Umbilical cord (tissue), 2 donors: ENCODE data around the gene FMOD. TPM values are rescaled to one million over a fixed set of nuclear protein-coding genes. Genes with fewer than 3 reads are reported as not detected.
A peak's percentile ranks its signal among the peaks of the same experiment; 100 is the strongest.
"Not testable (repeated sequence)": the region's sequence is repeated elsewhere in the genome, so short reads cannot be mapped to it uniquely, and the experiment has no call there.

Experiments used
- DNase-seq: peaks from one replicate; pipeline ENCODE4 v3.0.0-alpha.2; 2015; ENCODE audit warnings: low spot score
- total RNA-seq: library from RNA; depleted of rRNA; stranded (reverse); fragments of >200 nt; gene quantifications from one replicate; pipeline ENCODE4 v1.2.3, GENCODE V29; 2014; ENCODE audit warnings: low replicate concordance; ENCODE audit not compliant: insufficient read depth

Gene FMOD
- total RNA-seq, 1 donor from 2014 or later = 227 TPM

DNA sequence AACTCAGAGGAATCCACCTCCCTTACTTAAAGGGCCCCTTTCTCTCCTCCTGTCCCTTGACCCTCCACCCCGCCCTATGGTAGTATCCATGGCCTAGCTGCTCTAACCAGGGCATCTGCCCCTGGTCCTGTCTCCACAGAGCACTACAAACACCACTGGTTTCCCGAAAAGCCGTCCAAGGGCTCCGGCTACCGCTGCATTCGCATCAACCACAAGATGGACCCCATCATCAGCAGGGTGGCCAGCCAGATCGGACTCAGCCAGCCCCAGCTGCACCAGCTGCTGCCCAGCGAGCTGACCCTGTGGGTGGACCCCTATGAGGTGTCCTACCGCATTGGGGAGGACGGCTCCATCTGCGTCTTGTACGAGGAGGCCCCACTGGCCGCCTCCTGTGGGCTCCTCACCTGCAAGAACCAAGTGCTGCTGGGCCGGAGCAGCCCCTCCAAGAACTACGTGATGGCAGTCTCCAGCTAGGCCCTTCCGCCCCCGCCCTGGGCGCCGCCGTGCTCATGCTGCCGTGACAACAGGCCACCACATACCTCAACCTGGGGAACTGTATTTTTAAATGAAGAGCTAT is 43.9 kb downstream of the FMOD start:
- no peak for DNase-seq

DNA sequence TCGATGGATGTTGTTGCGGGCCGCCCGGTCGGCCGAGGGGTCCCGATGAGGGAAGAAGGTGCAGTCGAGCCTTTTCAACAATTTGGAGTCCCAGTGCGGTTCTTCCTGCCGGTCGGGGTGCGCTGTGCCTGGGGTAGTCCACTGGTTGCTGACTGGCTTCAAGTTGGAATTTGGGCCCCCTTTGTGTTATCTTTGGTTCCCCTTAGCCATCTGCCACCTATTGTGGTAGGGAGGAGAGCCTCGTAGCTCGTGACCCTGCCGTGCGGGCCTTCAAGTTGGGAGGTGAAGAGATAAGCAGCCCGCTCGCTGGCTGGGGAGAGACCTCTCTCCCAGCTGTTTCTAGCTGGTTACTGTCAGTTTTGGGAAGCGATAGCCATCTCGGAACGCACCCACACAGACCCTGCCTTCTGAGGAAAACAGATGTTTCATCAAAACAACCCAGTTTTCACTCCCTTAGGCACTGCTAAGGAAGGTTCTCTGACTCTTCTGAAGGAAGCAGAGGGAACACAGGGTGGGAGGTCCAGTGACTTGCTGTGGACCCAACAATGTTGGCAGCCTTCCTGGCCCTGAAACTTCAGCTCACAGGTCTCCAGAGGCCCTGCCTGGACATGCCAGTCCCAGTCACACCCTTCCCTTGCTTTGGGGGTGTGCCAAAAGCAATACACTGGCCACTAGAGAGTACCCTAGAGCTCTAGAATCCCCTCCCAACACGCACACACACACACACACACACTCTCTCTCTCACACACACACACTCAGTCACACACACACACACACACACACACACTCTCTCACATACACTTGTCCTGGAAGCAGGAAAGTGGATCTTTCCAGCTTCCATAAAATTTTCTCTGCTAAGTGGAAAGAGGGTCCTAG is 44.6 kb downstream of the FMOD start:
- DNase-seq = peak; percentile 91

DNA sequence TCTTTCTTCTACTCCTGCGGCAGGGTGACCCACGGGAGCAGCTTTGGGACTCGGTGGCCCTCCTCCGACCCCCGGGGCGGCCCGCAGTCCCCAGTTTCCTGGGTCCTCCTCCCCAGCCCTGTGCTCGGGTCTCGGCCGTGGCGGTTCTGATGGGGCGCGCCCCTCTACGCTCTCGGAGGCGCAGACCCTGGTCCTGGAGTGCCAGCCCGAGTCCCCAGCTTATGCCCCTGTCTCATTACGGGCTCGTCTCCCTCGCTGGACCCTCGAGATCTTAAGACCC is 45.2 kb downstream of the FMOD start:
- no peak for DNase-seq

DNA sequence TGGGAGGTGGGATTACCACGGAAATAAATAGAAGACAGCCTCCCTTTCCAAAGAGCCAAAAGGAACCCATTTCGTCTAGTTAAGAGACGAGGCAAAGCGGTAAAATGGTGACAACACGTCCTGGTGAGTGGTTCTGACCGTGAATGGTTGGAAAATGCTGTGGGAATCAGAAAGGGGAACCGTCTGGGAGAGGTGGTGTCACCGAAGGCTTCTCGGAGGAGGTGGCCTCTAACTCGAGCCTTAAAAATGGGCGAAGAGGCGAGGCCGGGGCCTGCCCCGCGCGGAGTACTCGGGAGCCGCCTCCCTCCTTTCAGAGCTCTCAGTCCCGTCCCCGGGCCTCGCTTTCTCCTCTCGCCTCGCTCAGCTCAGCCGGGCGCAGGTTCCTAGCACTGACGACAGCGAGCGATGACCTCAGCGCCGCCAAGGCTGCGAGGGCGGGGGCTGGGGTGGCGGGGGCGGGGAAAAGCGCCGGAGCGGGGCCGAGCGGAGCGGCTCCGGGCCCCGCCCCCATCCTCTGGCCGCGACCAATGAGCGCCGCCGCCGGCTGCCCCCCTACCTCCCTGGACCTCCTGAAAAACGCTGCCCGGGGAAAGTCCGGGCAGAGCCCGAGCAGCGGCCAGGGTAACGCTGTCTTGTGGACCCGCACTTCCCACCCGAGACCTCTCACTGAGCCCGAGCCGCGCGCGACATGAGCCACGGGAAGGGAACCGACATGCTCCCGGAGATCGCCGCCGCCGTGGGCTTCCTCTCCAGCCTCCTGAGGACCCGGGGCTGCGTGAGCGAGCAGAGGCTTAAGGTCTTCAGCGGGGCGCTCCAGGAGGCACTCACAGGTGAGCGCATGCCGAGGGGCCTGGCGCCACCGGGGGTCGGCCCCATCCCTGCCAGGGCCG is 45.8 kb downstream of the FMOD start, which contains the start of gene BTG2:
Gene BTG2 (plus strand): TSS at position 601 of the 890 bp plus-strand sequence. CDS start 88 bp downstream, at position 689.
- peak; percentile 95 for DNase-seq

DNA sequence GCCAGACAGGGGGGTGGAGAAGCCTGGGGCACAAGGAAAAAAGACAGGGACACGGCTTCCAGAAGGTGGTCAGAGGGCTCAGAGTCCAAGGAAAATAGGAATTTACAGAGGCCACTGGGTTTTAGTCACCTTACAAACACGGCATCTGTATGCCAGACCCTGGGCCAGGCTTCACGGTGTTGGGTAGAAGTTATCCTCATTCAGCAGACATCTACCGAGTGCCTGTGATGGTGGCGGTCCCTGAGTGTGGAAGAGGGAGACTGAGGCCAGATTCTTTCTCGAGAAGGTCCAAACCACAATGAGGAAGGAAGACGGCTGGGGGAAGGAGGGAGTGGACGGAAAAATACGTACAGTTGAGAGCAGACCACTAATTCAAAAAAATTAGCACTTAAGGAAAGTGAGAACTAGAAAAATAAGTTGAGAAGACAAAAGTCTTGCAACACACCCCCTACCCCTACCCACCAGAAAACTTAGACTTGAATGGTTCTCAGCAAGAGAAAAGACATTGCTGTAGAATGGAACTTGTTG is 46.5 kb downstream of the FMOD start:
- DNase-seq = no peak

DNA sequence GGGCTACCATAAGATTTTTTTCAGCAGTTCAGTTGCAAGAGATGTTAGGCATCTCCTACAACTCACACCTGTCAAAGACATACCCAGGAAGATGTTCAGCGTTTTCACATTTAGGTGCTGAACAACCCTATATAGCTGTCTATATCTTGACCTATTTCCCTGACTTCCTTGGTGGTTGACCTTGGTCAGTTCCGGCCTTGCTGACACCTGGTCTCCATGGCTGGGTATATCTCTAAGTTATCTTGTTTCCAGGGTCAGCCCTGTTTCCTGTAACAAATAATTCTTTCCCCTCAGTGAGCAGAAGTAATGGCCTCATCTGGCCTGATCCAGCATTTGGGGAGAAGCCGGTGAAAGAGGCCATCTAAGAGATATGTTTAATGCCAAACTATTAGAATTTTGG is 48.0 kb downstream of the FMOD start:
- DNase-seq = no peak

DNA sequence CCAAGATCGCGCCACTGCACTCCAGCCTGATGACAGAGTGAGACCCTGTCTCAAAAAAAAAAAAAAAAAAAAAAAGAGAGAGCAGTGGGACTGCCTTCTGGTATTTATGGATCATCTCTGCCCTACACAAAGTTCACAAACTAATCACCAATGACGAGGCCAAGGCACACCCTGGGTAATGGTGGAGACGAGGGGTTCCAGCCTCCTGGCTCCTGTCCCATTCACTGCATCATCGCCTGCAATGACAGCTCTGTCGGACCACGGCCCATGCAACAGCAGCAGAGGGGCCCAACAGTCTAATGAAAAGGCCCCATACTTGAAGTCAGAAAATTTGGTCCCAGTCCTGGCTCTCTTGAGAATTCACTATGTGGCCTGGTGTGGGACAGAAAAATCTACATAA is 48.5 kb downstream of the FMOD start:
- DNase-seq = no peak

DNA sequence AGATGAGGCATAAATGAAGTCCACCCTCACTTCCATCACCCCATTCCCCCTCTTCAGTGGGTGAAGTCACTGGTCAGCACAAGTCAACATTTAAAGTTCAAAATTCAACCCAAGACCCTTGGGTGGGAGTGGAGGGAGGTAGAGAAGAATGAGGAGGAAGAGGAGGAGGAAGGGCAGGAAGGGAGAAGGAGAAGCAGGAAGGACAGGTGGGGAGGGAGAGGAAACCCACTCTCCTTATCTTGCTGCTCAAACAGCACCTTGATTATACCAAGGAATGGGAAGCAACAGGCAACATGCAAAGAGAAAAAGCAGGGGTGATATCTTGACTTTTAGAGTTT is 49.6 kb downstream of the FMOD start:
- no peak for DNase-seq

DNA sequence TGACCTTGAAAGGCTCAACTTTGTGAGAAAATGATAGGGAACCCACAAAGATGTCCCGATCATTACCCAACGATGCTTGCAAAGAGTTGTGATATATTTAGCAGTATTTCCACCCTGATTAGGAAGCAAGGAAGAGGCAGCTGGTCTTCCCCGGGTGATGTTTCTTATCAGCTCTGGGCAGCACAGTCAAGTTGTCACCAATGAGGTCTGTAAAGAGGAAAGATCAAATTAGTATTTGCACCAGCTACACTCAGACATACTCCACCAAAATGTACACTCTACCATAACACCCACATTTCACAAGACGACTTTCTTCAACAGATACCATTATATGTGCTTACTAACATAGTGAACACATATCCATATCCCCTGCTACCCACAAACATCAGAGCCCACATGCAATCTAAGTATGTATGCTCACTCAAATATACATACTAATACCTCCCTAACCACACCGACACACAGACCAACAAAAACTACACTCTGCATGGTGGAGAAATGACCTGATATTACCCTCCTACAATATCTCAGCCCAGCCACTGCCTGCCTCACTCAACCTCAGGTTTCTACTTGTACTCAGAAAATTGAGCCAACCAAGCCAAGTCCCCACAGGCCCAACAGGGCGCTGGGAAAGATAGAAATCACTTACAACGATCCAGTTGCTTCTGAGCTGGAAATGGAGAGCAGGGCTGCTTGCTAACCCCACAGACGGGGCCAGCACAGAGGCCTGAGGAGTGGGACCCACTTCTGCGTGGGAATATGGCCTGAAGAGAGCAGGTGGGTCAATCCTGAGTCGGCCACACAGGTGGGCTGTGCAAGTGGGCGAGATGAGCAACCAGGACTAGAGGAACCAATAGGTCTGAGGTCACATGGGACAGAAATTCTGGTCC is 50.2 kb downstream of the FMOD start:
- no peak for DNase-seq

DNA sequence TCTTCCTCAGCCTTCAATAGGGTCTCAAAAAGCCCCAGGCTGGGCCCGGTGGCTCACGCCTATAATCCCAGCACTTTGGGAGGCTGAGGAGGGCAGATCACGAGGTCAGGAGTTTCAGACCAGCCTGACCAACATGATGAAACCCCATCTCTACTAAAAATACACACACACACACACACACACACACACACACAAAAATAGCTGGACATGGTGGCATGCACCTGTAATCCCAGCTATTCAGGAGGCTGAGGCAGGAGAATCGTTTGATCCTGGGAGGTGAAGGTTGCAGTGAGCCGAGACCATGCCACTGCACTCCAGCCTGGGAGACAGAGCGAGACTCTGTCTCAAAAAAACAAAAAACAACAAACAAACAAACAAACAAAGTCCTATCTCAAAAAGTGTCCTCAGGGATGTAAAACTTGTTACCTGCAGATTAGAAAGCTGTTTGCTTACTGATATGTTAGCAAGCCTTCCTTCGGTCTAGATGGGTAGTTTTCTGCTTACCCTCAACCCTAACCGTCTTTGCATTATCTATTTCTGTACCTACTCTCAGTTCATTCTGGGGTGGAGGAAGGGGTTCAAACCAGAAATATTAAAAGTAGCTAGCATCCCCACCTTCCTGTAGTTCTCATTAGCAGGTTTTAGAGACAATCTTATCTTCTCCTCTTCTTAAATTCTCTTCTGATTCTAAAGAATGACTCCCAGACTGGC is 51.0 kb downstream of the FMOD start:
- not testable (repeated sequence) for DNase-seq

DNA sequence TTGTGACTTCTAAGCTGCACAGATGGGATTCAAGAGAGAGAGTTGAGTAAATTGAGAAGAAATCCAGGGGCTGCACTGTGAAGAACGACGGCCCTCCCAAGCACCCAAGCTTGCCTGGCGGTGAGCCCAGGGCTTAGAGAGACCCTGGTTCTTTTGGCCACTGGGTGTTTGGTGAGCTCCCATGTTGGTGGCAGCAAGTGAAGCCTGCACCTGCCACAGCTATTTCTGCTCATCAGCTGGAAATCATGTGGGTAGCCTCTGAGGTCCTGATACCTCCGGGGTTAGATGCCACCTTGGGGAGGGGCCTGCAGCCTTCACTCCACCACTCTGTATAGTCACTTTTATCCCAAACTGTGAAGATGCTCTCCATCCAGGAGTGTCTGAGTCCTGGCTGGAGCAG is 51.8 kb downstream of the FMOD start:
- no peak for DNase-seq

DNA sequence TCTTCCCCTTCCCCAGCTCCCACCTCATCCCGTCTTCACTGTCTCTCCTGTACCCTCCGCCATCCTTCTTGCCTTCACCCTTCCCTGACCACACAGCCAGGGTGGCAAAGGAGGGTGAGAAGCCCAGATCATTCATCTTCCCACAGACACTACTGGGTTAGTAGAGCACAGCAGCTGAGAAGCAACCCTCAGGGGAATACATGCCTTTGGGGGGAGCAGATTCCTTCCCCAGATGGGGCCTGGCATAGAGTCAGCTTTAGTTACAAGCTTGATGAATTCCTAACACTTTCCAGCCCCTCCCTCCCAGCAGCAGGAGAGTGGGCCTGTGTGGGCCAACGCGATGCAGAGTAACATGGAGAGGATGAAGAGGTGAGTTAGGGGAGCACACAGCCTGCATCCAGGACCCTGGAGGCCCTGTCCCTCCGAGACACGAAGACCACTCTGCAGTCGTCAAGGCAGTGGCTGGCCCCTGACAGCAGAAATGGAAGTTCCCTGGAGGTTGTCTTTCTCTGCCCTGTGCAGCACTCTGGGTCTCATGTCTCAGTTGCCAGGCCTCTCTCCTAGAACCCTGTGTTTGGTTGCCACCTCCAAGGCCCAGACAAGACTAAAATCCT is 54.4 kb downstream of the FMOD start:
- DNase-seq = peak; percentile 67

DNA sequence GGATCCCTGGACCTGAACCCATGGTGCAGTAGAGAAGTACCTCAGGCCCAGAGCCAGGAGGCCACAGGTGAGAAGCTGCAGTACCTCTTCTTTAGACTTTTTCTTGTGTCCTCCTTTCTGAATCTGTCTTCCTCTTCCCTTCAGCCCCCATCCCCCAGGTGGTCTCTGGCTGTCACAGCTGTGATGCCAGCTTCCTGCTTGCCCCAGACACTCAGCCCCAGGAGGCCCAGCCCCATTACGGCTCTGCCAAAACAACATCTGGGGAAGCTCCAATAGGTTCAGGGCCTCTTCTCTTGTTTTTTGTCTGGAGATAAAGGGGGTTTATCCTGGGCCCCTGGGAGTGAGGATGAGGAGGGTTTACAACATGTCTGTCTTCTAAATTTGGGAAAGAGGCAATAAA is 55.1 kb downstream of the FMOD start:
- DNase-seq = no peak

DNA sequence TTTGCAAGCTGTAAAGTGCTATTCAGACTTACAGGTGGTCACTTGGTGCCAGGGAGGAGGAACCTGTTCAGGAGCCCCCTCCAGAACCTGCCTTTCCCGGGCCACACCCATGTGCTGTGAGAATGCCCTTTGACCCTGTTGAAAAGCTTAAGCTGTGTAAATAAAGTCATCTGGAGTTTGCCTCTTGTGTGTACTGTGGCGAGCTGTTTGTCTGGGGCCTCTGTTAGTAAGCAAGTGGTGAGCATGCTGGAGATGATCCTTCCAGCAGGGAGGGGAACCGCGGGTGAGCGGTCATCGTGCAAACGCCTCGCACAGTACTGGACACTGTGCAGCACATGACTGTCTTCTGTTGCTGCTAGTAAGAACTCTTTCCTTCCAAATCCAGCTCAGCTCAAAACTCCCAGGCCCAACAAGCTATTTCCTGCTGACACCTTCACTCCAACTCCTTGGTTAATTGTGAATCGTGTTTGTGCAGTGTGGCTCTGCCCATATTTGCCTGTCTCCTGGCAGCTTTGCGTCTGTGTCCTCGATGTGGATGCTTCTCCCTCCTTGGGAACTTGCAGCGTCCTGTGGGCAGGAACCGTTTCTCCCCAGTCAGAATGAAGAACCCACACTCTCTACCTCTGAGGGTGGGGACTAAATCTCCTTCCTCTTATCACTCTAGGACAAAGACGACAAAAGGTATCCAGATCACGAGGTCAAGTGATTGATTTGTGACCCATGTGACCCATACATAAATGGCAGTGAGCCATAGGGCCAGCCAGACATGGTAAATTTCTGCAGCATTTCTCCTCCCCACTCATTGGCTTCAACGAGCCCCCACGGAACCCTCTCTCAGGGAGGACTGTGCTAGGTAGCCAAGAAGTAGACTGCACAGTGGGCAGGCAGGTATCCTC is 59.5 kb downstream of the FMOD start:
- no peak for DNase-seq

Other genes with a start within 250 kb of the FMOD start
- gene ADORA1, start 223.4 kb downstream of the FMOD start, total RNA-seq = 5.8 TPM
- not detected for gene MYBPH, start 175.3 kb downstream of the FMOD start, total RNA-seq
- 5.8 TPM for gene CHI3L1, start 164.4 kb downstream of the FMOD start, total RNA-seq
- gene CHIT1, start 121.4 kb downstream of the FMOD start, total RNA-seq = 1.4 TPM
- 63.3 TPM for gene BTG2, start 45.6 kb downstream of the FMOD start, total RNA-seq
- 7.0 TPM for gene PRELP, start 124.7 kb upstream of the FMOD start, total RNA-seq
- not detected for gene OPTC, start 143.0 kb upstream of the FMOD start, total RNA-seq